Astrocyte of the spinal cord (primary cell): ENCODE measurements around the gene GPR15LG.
"Not testable (repeated sequence)": the region's sequence is repeated elsewhere in the genome, so short reads cannot be mapped to it uniquely, and the experiment has no call there.

Experiments
- DNase-seq: peaks from one replicate; pipeline ENCODE4 v3.0.0; 2011; ENCODE audit warnings: low read depth, low spot score
- H3K4me3 ChIP-seq: 2 replicates; pipeline ENCODE4 v1.5.1; 2011; ENCODE audit warnings: low read depth, mild to moderate bottlenecking, low read length, moderate library complexity
- in situ Hi-C: cut with HindIII; loops from 2 replicates; pipeline ENCODE4 v1.10.0; 2017; ENCODE audit warnings: low sequenced_read_pairs
- TF ChIP-seq, protein P1 (sequence below): IDR thresholded peaks from 2 replicates; pipeline ENCODE4 v1.5.1; 2012; ENCODE audit warnings: low read depth, mild to moderate bottlenecking, low read length, inconsistent platforms

Gene GPR15LG

DNA sequence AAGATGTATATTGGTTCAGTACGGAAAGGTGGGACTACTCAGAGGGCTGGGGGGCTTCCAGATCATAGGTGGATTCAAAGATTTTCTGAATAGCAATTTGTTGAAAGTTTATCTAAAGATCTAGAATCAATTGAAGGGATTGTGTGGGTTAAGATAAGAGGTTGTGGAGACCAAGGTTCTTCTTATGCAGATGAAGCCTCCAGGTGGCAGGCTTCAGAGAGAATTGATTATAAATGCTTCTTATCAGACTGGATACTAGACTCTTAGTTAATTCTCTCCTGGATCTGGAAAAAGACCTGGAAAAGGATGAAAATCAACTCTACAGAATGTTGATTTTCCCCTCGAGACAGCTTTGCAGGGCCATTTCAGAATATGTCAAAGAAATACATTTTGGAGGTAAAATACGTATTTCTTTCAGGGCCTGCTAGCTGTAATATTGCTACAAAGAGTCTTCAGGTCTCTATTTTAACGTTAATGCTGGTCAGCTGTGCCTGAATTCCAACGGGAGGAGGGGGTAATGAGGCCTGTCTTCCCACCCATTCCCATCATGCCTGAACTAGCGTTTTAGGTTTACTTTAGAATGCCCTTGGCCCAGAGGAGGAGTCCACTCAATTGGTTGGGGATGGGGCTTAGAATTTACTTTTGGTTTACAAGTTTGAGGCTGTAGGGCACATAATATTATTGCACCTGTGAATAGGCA lies 12.8 kb upstream of the GPR15LG start:
- H3K4me3 ChIP-seq: no peak overlapping the region
- TF ChIP-seq, protein P1, sequence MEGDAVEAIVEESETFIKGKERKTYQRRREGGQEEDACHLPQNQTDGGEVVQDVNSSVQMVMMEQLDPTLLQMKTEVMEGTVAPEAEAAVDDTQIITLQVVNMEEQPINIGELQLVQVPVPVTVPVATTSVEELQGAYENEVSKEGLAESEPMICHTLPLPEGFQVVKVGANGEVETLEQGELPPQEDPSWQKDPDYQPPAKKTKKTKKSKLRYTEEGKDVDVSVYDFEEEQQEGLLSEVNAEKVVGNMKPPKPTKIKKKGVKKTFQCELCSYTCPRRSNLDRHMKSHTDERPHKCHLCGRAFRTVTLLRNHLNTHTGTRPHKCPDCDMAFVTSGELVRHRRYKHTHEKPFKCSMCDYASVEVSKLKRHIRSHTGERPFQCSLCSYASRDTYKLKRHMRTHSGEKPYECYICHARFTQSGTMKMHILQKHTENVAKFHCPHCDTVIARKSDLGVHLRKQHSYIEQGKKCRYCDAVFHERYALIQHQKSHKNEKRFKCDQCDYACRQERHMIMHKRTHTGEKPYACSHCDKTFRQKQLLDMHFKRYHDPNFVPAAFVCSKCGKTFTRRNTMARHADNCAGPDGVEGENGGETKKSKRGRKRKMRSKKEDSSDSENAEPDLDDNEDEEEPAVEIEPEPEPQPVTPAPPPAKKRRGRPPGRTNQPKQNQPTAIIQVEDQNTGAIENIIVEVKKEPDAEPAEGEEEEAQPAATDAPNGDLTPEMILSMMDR: no peak
- in situ Hi-C loops: no loop called here
- DNase-seq: no peak

DNA sequence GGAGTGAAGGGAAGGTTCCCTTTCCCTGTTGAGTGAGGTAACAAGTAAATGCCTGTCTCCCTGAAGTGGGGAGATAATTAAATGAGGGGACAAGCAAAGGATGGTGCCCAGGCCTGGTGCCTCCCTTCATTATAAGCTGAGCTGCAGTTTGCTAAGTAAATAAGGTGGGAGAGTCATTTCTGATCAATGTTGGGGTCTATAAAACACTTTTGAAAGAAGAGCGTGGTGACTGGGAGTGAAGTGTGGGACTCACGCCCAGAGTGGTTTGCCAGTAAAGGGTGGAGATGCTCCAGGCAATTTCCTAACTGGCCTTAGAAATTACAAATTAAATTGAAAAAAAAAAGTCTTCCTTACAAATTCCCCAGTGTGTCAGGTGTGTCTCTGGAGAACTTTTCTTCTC lies 9.6 kb upstream of the GPR15LG start:
- TF ChIP-seq, protein P1: no peak
- no peak for DNase-seq
- in situ Hi-C loops: no loop called here
- H3K4me3 ChIP-seq: no peak overlapping the region

DNA sequence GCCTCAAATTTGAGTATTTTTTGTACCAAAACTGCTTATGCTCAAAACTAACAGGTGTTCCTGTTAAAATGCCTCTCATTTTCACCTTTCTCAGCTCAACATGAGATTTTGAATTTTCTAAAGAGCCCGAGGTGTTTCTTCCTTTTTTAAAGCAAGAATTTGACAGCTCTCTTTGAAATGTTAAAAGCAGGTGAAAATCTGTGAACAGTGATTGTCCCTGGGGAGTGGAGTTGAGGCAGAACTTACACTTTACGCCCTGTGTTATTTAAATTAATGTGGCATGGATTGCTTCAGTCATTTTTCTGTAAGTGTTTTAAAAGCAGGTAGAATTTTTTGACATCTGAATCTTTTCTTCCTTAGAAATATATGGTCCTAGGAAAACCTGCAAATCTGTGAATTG lies 9.2 kb upstream of the GPR15LG start:
- in situ Hi-C loops: no loop called here
- no peak for DNase-seq
- TF ChIP-seq, protein P1: no peak
- H3K4me3 ChIP-seq: no peak overlapping the region

DNA sequence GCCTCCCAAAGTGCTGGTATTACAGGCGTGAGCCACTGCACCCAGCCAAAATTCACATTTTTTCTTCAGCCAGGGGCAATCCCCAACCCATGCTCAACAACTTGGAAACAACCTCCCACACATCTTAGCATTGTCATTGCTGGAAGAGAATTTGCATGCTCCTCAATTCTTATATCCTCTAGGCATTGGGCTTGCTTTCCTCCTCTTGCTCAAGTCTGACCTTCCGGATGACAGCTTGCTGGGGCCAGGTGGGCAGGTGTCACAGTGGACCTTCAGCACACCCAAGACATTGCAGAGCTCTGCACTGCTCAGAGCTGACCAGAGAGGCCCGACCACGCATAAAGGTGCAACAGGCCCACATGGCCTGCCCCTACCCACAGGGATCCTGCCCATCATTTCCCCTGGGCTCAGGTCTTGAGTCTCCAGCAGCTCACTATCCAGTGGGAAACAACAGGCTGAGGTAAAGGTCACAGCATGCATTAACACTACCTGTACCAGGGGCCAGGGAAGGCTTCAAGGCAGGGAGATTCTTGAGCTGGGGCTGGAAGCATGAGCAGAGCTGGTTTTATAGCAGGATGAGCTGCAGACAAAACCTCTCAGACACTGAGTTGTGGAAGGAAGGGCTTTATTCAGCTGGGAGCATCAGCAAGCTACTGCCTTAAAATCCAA lies 6.8 kb upstream of the GPR15LG start:
- no peak overlapping the region for H3K4me3 ChIP-seq
- in situ Hi-C loops: no loop called here
- TF ChIP-seq, protein P1: no peak
- DNase-seq: no peak

DNA sequence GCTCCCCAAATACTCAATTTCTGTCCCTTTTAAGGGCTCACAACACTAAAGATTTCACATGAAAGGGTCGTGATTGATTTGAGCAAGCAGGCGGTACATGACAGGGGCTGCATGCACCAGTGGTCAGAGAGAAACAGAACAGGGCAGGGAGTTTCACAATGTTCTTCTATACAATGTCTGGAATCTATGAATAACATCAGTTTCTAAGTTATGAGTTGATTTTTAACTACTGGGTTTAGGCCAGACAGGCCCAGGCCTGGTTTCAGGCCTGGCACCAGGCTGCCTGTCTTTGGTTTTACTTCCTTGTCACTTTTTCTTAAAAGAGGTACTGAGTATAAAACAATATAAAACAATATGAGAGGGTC lies 6.3 kb upstream of the GPR15LG start:
- in situ Hi-C loops, H3K4me3 ChIP-seq, DNase-seq: not testable (repeated sequence)

DNA sequence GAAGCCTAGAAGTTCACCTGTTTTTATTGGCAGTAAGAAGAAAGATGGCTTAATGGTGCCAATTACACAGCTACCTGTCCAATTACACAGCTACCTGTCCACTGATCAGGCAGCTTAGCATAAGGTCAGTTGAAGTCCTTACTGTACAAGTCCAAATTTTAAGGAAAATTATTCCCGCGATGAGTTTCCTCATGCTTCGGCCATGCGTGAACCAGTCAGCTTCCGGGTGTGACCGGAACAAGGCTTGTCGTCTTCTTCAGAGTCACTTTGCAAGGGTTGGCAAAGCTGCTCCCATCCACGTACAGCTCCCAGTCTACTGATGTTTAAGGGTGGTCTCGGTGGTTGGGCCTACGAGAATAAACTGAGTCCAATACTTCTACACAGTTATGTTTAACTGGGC lies 5.2 kb upstream of the GPR15LG start:
- H3K4me3 ChIP-seq, in situ Hi-C loops, DNase-seq: not testable (repeated sequence)

DNA sequence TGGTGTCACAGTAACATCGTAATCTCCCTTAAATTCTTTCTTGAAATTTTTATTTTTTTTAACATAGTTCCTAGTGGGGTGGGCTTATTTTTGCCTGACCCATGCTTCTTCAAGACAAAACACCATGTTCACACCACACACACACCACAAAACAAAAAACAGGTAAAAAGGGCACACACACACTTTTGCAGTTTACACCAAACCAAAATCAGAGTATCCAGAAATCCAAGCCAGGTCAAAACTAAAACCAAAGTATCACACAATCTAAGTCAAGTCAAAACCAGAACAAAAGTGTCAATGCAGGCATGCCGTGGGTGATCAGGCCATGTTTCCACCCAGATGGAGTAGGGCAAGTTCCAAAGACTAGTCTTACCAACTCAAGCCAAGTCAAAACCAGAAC lies 2.4 kb upstream of the GPR15LG start:
- DNase-seq, H3K4me3 ChIP-seq, in situ Hi-C loops: not testable (repeated sequence)

DNA sequence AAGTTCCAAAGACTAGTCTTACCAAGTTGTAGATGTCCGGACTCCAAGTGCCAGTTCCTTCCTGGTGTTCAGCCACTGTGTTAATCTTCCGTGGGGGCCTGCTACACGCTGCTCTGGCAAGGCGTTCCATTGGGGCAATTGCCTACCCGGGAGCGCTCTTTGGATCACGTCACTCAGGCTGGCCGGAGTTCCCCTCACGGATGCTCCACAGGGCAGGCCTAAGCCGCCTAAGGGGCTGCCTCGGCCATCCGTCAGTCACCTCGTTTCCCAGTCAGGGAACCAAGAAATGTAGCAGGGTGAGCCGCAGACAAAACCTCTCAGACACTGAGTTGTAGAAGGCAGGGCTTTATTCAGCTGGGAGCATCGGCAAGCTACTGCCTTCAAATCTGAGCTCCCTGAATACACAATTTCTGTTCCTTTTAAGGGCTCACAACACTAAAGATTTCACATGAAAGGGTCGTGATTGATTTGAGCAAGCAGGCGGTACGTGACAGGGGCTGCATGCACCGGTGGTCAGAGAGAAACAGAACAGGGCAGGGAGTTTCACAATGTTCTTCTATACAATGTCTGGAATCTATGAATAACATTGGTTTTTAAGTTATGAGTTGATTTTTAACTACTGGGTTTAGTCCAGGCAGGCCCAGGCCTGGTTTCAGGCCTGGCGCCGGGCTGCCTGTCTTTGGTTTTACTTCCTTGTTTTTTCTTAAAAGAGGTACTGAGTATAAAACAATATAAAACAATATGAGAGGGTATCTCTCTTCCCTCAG lies 1.7 kb upstream of the GPR15LG start:
- DNase-seq, in situ Hi-C loops, H3K4me3 ChIP-seq: not testable (repeated sequence)
